HG02943 (cell line): ENCODE measurements around the gene CCR7.

ENCODE experiments used
- ATAC-seq: cut with Tn5 transposase; IDR thresholded peaks from one replicate; pipeline ENCODE4 v1.9.1; 2021; ENCODE audit warnings: mild to moderate bottlenecking, low read depth, moderate library complexity; ENCODE audit not compliant: unreplicated experiment

Gene CCR7

DNA sequence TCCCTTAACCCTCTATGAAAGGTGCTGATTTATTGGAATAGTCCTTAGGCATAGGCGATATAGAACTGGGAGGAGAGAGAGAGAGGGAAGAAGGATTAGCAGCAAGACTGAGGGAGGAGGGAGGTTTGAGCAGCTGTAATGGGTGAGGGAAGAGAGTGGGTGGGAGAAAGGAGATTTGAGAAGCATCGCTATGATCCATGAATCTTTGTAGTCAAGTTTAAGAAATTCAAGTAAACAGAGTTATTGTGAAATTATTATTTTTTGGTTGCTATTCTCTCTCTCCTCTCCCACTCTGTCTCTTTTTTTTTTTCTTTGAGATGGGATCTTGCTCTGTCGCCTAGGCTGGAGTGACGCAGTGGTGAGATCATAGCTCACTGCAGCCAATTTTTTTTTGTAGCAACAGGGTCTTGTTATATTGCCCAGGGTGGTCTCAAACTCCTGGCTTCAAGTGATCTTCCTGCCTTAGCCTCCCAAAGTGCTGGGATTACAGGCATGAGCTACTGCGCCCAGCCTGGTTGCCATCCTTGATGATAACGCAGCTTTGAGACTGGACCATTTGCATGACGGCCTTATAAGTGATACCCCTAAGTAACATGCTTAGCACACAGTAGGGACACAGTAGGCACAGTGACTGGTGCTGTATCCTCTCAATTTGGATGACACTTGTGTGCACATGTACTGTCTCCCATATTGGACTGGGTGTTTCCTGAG, 42.9 kb downstream of the CCR7 start:
- ATAC-seq, result no peak

GRCh38 chr17:40520991-40521453, 44.2 kb downstream of the CCR7 start:
- no peak for ATAC-seq

- ATAC-seq, result no peak
These were observed 46.0 kb downstream of the CCR7 start for GRCh38 chr17:40519089-40519775.

- no peak for ATAC-seq
These were observed 46.7 kb downstream of the CCR7 start for GRCh38 chr17:40518401-40519088.

DNA sequence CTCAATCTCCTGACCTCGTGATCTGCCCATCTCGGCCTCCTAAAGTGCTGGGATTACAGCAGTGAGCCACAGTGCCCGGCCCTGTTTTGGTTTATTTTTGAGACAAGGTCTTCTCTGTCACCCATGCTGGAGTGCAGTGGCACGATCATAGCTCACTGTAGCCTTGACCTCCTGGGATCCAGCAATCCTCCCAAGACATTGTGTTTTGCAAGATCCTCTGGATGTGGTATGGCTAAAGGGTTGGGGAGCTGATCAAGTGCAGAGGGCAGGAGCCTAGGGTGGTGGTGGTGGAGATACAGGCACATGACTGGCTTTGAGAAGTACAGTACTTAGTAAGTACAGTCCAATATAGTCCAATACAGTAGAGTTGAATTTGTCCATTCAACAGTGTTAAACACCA, 47.3 kb downstream of the CCR7 start:
- ATAC-seq, result no peak

- ATAC-seq, result no peak
These were observed 48.0 kb downstream of the CCR7 start for GRCh38 chr17:40517286-40517662.

GRCh38 chr17:40516581-40517285, 48.5 kb downstream of the CCR7 start:
- no peak for ATAC-seq

DNA sequence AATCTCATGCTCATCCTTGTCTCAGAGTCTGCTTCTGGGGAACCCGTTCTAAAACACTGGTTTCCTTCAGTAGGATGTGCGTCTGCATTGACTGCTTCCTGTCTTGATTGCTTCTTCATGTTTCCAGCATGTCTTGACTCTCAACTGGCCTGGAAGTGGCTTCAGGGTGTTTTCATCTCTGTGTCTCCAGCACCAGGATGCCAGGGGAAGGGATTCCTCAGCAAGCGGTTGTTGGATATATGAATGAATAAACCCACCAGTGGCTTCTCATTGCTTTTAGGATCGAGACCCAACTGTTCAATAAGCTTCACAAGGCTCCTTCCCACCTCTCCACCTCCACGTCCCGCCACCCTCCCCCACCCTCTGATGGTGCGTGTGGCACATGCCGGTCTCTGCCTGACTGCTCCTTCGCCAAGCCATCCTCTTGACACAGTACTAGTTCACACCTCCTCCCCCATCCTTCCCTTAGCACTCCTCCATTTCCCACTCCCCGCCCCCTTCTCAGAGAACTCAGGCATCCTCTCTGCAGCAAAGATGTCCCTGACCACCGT, 49.7 kb downstream of the CCR7 start:
- no peak for ATAC-seq

DNA sequence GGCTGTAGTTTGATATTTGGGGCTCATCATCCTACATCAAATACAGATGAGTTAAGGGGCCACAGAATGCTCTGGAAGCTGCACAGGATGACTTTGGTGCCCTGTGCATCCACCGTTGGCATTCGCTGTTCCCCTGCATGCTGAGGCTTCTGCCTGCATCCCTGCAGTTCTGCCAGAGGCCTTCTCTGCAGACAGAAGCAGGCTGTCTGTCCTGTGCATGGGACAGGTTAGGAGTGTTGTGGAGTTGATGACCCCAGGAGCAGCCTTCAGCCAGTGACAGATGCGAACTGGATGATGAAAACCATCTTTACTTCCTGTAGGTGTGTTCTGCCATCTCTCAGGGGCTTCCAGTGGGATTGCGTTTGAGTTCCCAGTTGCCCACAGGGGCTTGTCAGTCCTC, 50.3 kb downstream of the CCR7 start:
- no peak for ATAC-seq

DNA sequence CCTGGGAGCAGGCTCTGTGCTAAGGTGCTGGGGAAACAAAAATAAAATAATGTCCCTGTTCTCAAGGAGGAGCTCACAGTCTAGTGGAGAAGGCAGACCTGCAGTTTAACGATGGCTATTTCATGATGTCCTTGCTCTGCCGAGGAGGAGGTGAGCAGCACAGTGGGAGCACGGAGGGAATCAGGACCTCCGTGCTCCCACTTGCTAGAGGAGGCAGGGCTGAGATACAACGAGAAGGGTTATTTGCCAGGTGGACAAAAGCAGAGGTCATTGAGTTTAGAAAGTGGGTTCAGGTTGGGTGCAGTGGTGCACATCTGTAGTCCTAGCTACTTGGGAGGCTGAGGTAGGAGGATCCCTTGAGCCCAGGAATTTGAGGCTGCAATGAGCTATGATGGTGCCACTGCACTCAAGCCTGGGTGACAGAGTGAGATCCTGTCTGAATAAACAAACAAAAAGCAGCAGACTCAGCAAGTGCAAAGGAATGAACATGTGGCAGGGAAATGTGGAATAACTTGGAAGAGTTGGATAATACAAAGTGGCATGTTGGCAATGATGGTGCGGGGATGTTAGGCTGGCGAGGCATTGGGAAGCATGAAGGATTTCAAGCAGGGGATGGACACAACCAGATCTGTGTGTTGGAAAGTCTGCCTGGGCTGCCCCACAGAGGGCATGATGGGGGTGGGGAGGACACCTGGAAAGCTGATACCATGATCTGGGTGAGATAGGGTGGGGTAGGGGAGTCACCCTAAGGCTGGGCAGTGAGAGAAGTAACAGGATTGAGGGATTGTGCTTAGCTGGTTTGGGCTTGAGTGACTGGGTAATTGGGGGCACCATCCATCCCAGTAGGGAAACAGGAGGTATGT, 51.0 kb downstream of the CCR7 start:
- ATAC-seq, result no peak

- no peak for ATAC-seq
These were observed 53.5 kb downstream of the CCR7 start for GRCh38 chr17:40511667-40512220.

- ATAC-seq, result no peak
These were observed 54.1 kb downstream of the CCR7 start for GRCh38 chr17:40511136-40511535.

DNA sequence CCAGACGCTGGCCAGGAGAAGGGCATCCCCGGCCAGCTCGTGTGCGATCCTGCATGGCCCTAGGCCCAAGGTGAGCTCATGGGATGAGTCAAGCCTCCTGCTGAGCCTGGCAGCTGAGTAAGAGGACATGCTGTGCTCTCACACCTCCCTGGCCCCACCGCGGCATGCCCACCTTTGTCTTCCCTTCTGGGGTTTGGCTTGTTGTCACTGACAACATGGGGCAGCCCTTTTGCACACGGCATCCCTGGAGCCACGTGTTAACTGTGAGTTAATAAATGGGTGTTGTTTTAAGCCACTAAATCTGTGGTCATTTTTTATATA, 55.0 kb downstream of the CCR7 start:
- no peak for ATAC-seq

DNA sequence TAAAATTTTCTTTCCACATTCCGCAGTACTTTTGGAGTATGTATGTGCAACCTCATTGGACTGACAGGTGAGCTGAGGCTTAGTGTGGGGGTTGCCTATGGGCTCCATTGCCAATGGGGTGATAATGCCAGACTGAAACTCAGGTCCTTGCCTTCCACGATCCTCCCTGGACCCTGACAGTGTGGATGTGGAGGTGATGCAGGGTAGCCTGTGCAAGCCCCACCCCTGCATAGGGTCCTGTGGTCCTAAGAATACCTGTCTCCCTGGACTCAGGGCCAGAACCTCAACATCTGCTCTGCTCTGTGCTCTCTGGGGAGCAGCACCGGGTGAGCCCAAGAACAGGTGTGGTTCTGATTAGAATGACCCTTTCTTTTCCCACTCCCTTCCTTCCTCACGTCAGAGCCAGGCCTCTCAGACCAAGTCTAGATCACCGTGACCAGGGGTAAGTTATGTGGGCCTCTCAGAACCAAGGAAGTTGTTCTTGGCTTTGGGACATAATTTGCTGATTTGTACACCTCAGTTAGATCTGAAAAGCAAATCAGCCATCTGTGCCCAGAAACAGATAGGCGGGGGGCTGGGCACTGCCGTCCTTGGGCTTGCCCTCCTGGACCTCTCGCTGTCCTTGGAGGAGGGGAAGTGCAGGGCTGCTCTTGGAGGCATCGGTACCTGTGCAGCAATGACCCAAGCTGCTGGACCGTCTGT, 55.5 kb downstream of the CCR7 start:
- ATAC-seq, result no peak

DNA sequence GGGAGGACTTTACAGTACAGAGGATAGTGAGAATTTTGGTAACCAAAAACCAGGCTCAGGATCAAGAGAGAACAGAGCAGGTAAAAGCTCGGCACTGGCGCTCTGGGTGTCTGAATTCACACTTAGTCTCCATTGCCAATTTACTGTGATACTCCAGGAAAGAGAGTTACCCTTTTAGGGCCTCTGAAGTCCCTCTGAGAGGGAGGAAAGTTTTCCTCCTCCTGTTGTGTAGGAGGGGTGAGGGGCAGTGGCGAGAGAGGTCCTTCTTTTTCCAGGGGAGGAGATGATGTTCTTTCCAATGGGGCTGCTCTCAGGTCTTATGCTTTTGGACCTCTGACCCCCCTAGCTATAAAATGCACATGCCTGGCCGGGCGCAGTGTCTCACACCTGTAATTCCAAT, 58.5 kb downstream of the CCR7 start:
- no peak for ATAC-seq
